MM.1S (cell line): ENCODE results near the gene SUMO1.

ENCODE experiments used
- EZH2 ChIP-seq: fragments of 300-600 bp; sonication (generic); optimal IDR thresholded peaks from 2 replicates; pipeline ENCODE3; 2017; ENCODE audit warnings: low read depth, mild to moderate bottlenecking, antibody characterized with exemption, low read length, mixed read lengths
- TF ChIP-seq, protein P1 (sequence below): fragments of 300-600 bp; sonication (generic); IDR thresholded peaks from 2 replicates; pipeline ENCODE4 v1.5.1; 2016; ENCODE audit warnings: antibody characterized with exemption, low read length, mixed read lengths

DNA sequence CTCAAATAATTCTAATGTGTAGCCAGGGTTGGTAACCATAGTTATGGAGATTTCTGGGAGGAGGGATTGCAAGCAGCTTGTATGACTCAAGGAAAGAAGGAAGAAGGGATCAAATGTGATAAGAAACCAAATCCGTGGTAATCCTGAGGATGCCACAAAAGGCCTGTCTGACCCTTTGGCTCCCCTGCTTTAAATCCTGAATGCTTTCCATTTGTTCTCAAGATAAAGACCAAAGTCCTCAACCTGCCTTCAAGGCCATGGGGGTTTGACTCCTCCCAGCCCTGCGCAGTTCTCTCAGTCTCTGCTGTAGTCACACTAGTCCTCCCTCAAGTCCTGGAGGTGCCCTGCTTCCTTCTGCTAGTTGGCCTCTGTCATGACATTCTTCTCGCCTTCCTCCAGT, 74.0 kb downstream of the SUMO1 start:
- no peak for TF ChIP-seq EZH2
- TF ChIP-seq, protein P1, sequence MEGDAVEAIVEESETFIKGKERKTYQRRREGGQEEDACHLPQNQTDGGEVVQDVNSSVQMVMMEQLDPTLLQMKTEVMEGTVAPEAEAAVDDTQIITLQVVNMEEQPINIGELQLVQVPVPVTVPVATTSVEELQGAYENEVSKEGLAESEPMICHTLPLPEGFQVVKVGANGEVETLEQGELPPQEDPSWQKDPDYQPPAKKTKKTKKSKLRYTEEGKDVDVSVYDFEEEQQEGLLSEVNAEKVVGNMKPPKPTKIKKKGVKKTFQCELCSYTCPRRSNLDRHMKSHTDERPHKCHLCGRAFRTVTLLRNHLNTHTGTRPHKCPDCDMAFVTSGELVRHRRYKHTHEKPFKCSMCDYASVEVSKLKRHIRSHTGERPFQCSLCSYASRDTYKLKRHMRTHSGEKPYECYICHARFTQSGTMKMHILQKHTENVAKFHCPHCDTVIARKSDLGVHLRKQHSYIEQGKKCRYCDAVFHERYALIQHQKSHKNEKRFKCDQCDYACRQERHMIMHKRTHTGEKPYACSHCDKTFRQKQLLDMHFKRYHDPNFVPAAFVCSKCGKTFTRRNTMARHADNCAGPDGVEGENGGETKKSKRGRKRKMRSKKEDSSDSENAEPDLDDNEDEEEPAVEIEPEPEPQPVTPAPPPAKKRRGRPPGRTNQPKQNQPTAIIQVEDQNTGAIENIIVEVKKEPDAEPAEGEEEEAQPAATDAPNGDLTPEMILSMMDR: no peak
